CD14-positive monocyte (primary cell): Measurements from ENCODE around the gene ATMIN. TPM values are rescaled to one million over a fixed set of nuclear protein-coding genes. Genes with fewer than 3 reads are reported as not detected.

ENCODE experiments used
- DNase-seq, 3 donors: peaks; one replicate each; pipeline ENCODE4 v3.0.0-alpha.2; 2011 to 2022
- H2AFZ ChIP-seq: 2 replicates; pipeline ENCODE4 v1.6.0; 2012; ENCODE audit warnings: mild to moderate bottlenecking, low read depth, low read length, inconsistent platforms; ENCODE audit not compliant: insufficient read depth, poor library complexity, severe bottlenecking
- H3K27ac ChIP-seq, 2 donors: 1 replicate in 1 of 2; 2 replicates in 1 of 2; pipeline ENCODE4 v1.5.1; 2012 to 2013; ENCODE audit warnings: low read length in 2 of 2, control low read depth in 1 of 2, inconsistent platforms in 1 of 2, low read depth in 1 of 2, mild to moderate bottlenecking in 1 of 2
- H3K27me3 ChIP-seq, 2 donors: one replicate each; pipeline versions ENCODE4 v1.6.0 to v1.6.1; 2011 to 2013; ENCODE audit warnings: low read length in 2 of 2; ENCODE audit not compliant: control insufficient read depth in 2 of 2, insufficient read depth in 2 of 2
- H3K36me3 ChIP-seq, 2 donors: replicated peaks in 1 of 2; 1 replicate in 1 of 2; 2 replicates in 1 of 2; pipeline versions ENCODE4 v1.5.1 to v1.6.1; 2012 to 2013; ENCODE audit warnings: low read length in 2 of 2, control low read depth in 1 of 2, inconsistent platforms in 1 of 2, mild to moderate bottlenecking in 1 of 2; ENCODE audit not compliant: insufficient read depth in 2 of 2, control insufficient read depth in 1 of 2
- H3K4me1 ChIP-seq, 2 donors: 1 replicate in 1 of 2; 2 replicates in 1 of 2; pipeline versions ENCODE4 v1.5.1 to v1.6.1; 2012 to 2013; ENCODE audit warnings: low read length in 2 of 2, control low read depth in 1 of 2, inconsistent platforms in 1 of 2, mild to moderate bottlenecking in 1 of 2, moderate library complexity in 1 of 2; ENCODE audit not compliant: insufficient read depth in 2 of 2, control insufficient read depth in 1 of 2
- H3K4me2 ChIP-seq: replicated peaks from 2 replicates; pipeline ENCODE3; 2012; ENCODE audit warnings: low read length, moderate library complexity, mild to moderate bottlenecking; ENCODE audit not compliant: poor library complexity, severe bottlenecking; ENCODE audit errors: extremely low read depth
- H3K4me3 ChIP-seq, 3 experiments: fragments of 200-600 bp in 1 of 3; sonication (generic) in 1 of 3; replicated peaks in 1 of 3; 1 replicate in 2 of 3; 2 replicates in 1 of 3; pipeline ENCODE4 v1.5.1; 2011 to 2013; ENCODE audit warnings: low read length in 3 of 3, mild to moderate bottlenecking in 3 of 3, control low read depth in 2 of 3, low read depth in 2 of 3, inconsistent platforms in 1 of 3, moderate library complexity in 1 of 3
- H3K79me2 ChIP-seq: 2 replicates; pipeline ENCODE4 v1.6.0; 2012; ENCODE audit warnings: mild to moderate bottlenecking, control low read depth, inconsistent platforms, low read length, moderate library complexity; ENCODE audit not compliant: insufficient read depth
- H3K9ac ChIP-seq: 2 replicates; pipeline ENCODE4 v1.6.0; 2017; ENCODE audit warnings: low read length, mild to moderate bottlenecking; ENCODE audit not compliant: insufficient read depth, poor library complexity, severe bottlenecking
- H3K9me3 ChIP-seq, 2 donors: replicated peaks in 1 of 2; 1 replicate in 1 of 2; 2 replicates in 1 of 2; pipeline versions ENCODE4 v1.5.1 to v1.6.1; 2012 to 2013; ENCODE audit warnings: low read length in 2 of 2, control low read depth in 1 of 2; ENCODE audit not compliant: control insufficient read depth in 1 of 2, insufficient read depth in 1 of 2
- H4K20me1 ChIP-seq: 2 replicates; pipeline ENCODE4 v1.6.0; 2012; ENCODE audit warnings: mild to moderate bottlenecking, low read length, control low read depth, moderate library complexity; ENCODE audit not compliant: insufficient read depth
- H3K27ac Mint-ChIP-seq, 7 donors: one replicate each; pipeline ENCODE4 v1.8.0; 2020; ENCODE audit warnings: mild to moderate bottlenecking in 7 of 7, mixed read lengths in 7 of 7, moderate library complexity in 6 of 7, inconsistent platforms in 2 of 7
- H3K27me3 Mint-ChIP-seq, 3 donors: one replicate each; pipeline ENCODE4 v1.8.0; 2021 to 2022; ENCODE audit warnings: low read depth in 3 of 3, mild to moderate bottlenecking in 3 of 3, mixed read lengths in 3 of 3, moderate library complexity in 3 of 3, inconsistent platforms in 1 of 3
- H3K36me3 Mint-ChIP-seq, 2 donors: one replicate each; pipeline ENCODE4 v1.8.0; 2020; ENCODE audit warnings: mixed read lengths in 2 of 2, inconsistent platforms in 1 of 2, mild to moderate bottlenecking in 1 of 2
- H3K4me1 Mint-ChIP-seq: one replicate; pipeline ENCODE4 v1.8.0; 2020; ENCODE audit warnings: mild to moderate bottlenecking, mixed read lengths
- H3K4me3 Mint-ChIP-seq, 2 donors: one replicate each; pipeline ENCODE4 v1.8.0; 2020; ENCODE audit warnings: mild to moderate bottlenecking in 2 of 2, mixed read lengths in 2 of 2, moderate library complexity in 1 of 2
- H3K9me3 Mint-ChIP-seq, 7 donors: one replicate each; pipeline ENCODE4 v1.8.0; 2020 to 2022; ENCODE audit warnings: mixed read lengths in 7 of 7, mild to moderate bottlenecking in 6 of 7, moderate library complexity in 6 of 7, inconsistent platforms in 2 of 7
- WGBS: methylation state at CpG from one replicate; pipeline ENCODE4 v1.1.5; 2013; ENCODE audit warnings: missing lambda C conversion rate; ENCODE audit not compliant: insufficient coverage; 5-methylcytosine and 5-hydroxymethylcytosine counted together
- intact Hi-C, 2 donors: fragments of 100-400 bp; cut with micrococcal nuclease; formaldehyde crosslinking; loops; one replicate each; pipeline versions ENCODE4 v1.15.0 to v1.15.1; 2023
- polyA plus RNA-seq, 3 donors: library from polyadenylated mRNA; depleted of rRNA in 1 of 3; unstranded in 2 of 3; stranded (reverse) in 1 of 3; fragments of 300-500 nt in 2 of 3; fragments of >200 nt in 1 of 3; fragmentation: Illumina TruSeq in 2 of 3; gene quantifications; 1 replicate in 2 of 3; 2 replicates in 1 of 3; pipeline ENCODE4 v1.2.3, GENCODE V29; 2012 to 2021
- TF ChIP-seq, protein P1 (sequence below): fragments of 200-600 bp; IDR thresholded peaks from one replicate; pipeline ENCODE4 v1.8.0; 2022; ENCODE audit warnings: antibody characterized with exemption, mild to moderate bottlenecking

The ATMIN gene
- polyA plus RNA-seq, 3 donors, result 10.9 to 17.6 (median 13.2) TPM

DNA sequence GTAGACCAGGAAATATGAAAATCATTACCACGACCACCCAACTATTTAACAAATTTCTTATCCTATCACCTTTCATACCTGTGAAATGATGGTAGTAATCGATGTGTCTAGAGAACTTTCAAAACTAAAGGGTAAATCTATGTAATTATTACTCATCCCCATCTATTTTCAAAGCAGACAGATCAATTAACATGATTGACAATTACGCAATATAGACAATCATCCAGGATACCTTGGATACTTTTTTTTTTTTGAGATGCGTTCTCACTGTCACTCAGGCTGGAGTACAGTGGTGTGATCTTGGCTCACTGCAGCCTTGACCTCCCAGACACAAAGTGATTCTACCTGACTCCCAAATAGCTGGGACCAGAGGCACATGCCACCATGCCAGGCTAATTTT is 45.4 kb downstream of the ATMIN start:
- no peaks in the 10 kb centered on the region for H4K20me1 ChIP-seq
- WGBS, result no CpG with 5 or more reads among the region's 4 CpGs
- no peaks in the 10 kb centered on the region for H3K79me2 ChIP-seq
- no peak overlapping the region for H3K27ac ChIP-seq
- no peaks in the 10 kb centered on the region for H3K27me3 ChIP-seq
- no peak overlapping the region for H2AFZ ChIP-seq
- DNase-seq, result no peak
- no peaks in the 10 kb centered on the region for H3K9me3 Mint-ChIP-seq
- H3K4me1 Mint-ChIP-seq, result peaks cover 3% of the 10 kb centered on the region
- no peaks in the 10 kb centered on the region for H3K36me3 Mint-ChIP-seq
- H3K4me3 ChIP-seq, result no peak overlapping the region
- intact Hi-C loops, result no loop called here
- H3K4me1 ChIP-seq, result peaks cover 11 to 13% of the 10 kb centered on the region in 2 donors
- H3K4me3 Mint-ChIP-seq, result no peak overlapping the region
- H3K27me3 Mint-ChIP-seq, result no peaks in the 10 kb centered on the region
- TF ChIP-seq, protein P1, sequence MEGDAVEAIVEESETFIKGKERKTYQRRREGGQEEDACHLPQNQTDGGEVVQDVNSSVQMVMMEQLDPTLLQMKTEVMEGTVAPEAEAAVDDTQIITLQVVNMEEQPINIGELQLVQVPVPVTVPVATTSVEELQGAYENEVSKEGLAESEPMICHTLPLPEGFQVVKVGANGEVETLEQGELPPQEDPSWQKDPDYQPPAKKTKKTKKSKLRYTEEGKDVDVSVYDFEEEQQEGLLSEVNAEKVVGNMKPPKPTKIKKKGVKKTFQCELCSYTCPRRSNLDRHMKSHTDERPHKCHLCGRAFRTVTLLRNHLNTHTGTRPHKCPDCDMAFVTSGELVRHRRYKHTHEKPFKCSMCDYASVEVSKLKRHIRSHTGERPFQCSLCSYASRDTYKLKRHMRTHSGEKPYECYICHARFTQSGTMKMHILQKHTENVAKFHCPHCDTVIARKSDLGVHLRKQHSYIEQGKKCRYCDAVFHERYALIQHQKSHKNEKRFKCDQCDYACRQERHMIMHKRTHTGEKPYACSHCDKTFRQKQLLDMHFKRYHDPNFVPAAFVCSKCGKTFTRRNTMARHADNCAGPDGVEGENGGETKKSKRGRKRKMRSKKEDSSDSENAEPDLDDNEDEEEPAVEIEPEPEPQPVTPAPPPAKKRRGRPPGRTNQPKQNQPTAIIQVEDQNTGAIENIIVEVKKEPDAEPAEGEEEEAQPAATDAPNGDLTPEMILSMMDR, result no peak
- H3K27ac Mint-ChIP-seq, result no peak overlapping the region
- no peak overlapping the region for H3K4me2 ChIP-seq
- no peak overlapping the region for H3K9ac ChIP-seq
- H3K36me3 ChIP-seq, result no peaks in the 10 kb centered on the region
- H3K9me3 ChIP-seq, result no peaks in the 10 kb centered on the region

DNA sequence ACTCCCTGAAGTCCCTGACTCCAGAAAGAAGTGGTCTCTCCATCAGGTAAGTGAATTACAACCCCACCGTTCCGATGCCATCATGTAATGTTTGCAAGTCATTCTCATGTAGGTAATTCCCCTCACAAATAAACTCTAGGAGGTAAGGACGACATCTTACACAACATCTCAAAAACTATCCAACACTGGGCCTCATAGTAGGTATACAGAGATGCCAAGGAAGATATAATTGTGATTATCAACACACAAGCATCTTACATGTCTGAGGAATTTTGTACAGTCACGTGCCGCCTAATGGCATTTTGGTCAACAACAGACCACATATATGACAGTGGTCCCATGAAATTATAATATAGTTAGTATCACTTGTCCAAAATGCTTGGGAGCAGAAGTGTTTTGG is 53.2 kb downstream of the ATMIN start:
- Histone ChIP-seq H2AFZ (no peak overlapping the region), H3K4me3 (no peak overlapping the region), H3K36me3 (no peaks in the 10 kb centered on the region), H3K9me3 (no peaks in the 10 kb centered on the region), H3K27ac (no peak overlapping the region), H4K20me1 (no peaks in the 10 kb centered on the region), H3K79me2 (no peaks in the 10 kb centered on the region), H3K4me1 (no peaks in the 10 kb centered on the region), H3K9ac (no peak overlapping the region), H3K27me3 (no peaks in the 10 kb centered on the region), H3K4me2 (no peak overlapping the region)
- H3K36me3 Mint-ChIP-seq, result peaks cover 0 to 3% of the 10 kb centered on the region in 2 donors
- no CpG with 5 or more reads among the region's 5 CpGs for WGBS
- no peaks in the 10 kb centered on the region for H3K4me1 Mint-ChIP-seq
- TF ChIP-seq, protein P1, result no peak
- no peak overlapping the region for H3K27ac Mint-ChIP-seq
- intact Hi-C loops, result no loop called here
- H3K9me3 Mint-ChIP-seq, result no peaks in the 10 kb centered on the region
- no peak overlapping the region for H3K4me3 Mint-ChIP-seq
- no peak for DNase-seq
- peaks cover 0 to 3% (median 1%) of the 10 kb centered on the region in 3 donors for H3K27me3 Mint-ChIP-seq
